ENCODE measurements around the gene ARMS2.

The ARMS2 gene

DNA sequence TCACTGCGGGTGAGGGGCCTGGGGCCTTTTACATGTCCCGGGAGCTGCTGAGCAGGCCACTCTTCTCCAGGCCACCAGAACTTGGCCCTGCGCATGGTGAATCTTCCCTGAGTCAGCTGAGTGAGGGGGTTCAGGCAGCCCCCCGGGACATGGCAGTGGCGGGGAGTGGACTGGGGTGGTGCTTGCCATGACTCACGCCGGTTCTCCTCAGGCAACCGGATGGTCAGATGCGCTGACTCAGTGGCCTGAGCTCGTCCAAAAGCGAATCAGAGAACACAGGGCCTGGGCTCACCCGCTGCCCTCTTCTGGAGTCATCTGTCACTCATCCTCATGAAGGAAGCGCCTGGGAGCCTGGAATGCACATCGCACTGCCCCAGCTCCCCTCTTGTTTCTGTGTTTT is 40.4 kb downstream of the ARMS2 start:
- H3K4me1 ChIP-seq (ENCODE audit: low read length), result no peaks in the 10 kb centered on the region
- H3K4me3 ChIP-seq (ENCODE audit: low read length), result no peak overlapping the region

DNA sequence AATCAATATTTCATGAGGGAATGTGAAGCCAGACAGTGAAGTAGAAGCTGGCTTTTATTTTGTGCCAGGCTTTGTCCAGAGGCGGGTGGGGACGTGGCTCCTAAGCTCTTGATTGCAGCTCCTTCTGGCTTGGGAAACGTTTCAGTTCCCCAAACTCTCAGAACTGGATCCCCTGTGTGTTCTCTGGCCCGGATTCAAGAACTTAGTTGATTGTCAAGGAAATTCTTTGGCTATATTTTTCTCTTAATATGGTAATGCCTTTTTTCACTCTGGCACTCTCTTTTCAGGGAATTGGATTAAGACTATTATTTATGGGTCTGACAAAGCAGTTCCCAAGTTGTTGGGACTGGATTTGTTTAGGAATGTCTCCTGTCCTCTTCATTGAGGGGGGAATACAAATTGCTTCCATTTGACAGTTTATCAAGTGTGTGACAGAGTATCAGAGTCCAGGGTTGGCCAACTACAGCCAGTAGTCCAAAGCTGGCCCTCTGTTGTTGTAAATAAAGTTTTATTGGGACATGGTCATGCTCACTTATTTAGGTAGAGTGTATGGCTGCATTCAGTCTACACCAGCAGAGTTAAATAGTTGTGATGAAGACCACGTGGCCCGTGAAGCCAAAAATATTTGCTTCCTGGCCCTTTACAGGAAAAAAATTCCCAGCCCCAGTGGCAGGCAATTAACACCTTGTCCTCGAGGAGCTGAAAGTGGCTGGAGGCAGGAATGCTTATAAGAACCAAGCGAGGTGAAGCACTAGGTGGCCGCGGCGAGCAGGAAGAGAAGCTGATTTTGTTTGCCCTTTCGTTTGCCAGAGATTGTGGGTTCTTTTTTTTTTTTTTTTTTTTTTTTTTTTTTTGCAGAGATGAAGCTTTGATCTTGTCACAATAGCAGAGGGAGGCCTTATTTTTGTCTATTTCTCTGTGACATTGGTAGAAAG is 41.2 kb downstream of the ARMS2 start:
- Histone ChIP-seq H3K4me2 (ENCODE audit: low read length) (no peak overlapping the region), H2AFZ (ENCODE audit: low read depth, low read length) (no peak overlapping the region), H3K27ac (ENCODE audit: low read length) (no peak overlapping the region), H3K4me3 (ENCODE audit: low read length) (no peak overlapping the region), H3K79me2 (ENCODE audit: low read length) (no peaks in the 10 kb centered on the region), H3K4me1 (ENCODE audit: low read length) (no peaks in the 10 kb centered on the region), H3K36me3 (replicated peaks; ENCODE audit: low read depth, low read length) (no peaks in the 10 kb centered on the region), H3K27me3 (ENCODE audit: low read depth, low read length) (0 out of 2 replicates have a peak, but pooled peaks cover 4% of the 10 kb centered on the region), H3K9ac (ENCODE audit: low read length) (no peak overlapping the region), H3K9me3 (ENCODE audit: insufficient read depth, low read length) (no peaks in the 10 kb centered on the region), H4K20me1 (ENCODE audit: insufficient read depth, low read length) (no peaks in the 10 kb centered on the region)
- TF ChIP-seq EZH2phosphoT487 (IDR thresholded peaks at IDR 0.05; ENCODE audit: low read depth), result no peak
- TF ChIP-seq, protein P1, sequence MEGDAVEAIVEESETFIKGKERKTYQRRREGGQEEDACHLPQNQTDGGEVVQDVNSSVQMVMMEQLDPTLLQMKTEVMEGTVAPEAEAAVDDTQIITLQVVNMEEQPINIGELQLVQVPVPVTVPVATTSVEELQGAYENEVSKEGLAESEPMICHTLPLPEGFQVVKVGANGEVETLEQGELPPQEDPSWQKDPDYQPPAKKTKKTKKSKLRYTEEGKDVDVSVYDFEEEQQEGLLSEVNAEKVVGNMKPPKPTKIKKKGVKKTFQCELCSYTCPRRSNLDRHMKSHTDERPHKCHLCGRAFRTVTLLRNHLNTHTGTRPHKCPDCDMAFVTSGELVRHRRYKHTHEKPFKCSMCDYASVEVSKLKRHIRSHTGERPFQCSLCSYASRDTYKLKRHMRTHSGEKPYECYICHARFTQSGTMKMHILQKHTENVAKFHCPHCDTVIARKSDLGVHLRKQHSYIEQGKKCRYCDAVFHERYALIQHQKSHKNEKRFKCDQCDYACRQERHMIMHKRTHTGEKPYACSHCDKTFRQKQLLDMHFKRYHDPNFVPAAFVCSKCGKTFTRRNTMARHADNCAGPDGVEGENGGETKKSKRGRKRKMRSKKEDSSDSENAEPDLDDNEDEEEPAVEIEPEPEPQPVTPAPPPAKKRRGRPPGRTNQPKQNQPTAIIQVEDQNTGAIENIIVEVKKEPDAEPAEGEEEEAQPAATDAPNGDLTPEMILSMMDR (IDR thresholded peaks at IDR 0.05; ENCODE audit: low read depth, low read length), result no peak

More for the DNA sequence above, 40.4 kb downstream of the ARMS2 start:
- Histone ChIP-seq H3K27ac (ENCODE audit: low read length) (no peak overlapping the region), H3K9me3 (ENCODE audit: insufficient read depth, low read length) (no peaks in the 10 kb centered on the region), H3K4me2 (ENCODE audit: low read length) (no peak overlapping the region), H3K27me3 (ENCODE audit: low read depth, low read length) (0 out of 2 replicates have a peak, but pooled peaks cover 4% of the 10 kb centered on the region), H2AFZ (ENCODE audit: low read depth, low read length) (no peak overlapping the region), H3K9ac (ENCODE audit: low read length) (no peak overlapping the region), H3K79me2 (ENCODE audit: low read length) (no peaks in the 10 kb centered on the region), H3K36me3 (replicated peaks; ENCODE audit: low read depth, low read length) (no peaks in the 10 kb centered on the region), H4K20me1 (ENCODE audit: insufficient read depth, low read length) (no peaks in the 10 kb centered on the region)
- TF ChIP-seq, protein P1 (IDR thresholded peaks at IDR 0.05; ENCODE audit: low read depth, low read length), result no peak
- TF ChIP-seq EZH2phosphoT487 (IDR thresholded peaks at IDR 0.05; ENCODE audit: low read depth), result no peak

GRCh38 chr10:122497241-122497640 is 42.8 kb downstream of the ARMS2 start:
- Histone ChIP-seq H3K79me2 (ENCODE audit: low read length) (no peaks in the 10 kb centered on the region), H3K9ac (ENCODE audit: low read length) (no peak overlapping the region), H3K36me3 (replicated peaks; ENCODE audit: low read depth, low read length) (no peaks in the 10 kb centered on the region), H3K4me2 (ENCODE audit: low read length) (no peak overlapping the region), H3K27ac (ENCODE audit: low read length) (no peak overlapping the region), H3K9me3 (ENCODE audit: insufficient read depth, low read length) (no peaks in the 10 kb centered on the region), H3K4me3 (ENCODE audit: low read length) (no peak overlapping the region), H3K27me3 (ENCODE audit: low read depth, low read length) (0 out of 2 replicates have a peak, but pooled peaks cover 4% of the 10 kb centered on the region), H4K20me1 (ENCODE audit: insufficient read depth, low read length) (no peaks in the 10 kb centered on the region), H2AFZ (ENCODE audit: low read depth, low read length) (no peak overlapping the region), H3K4me1 (ENCODE audit: low read length) (no peaks in the 10 kb centered on the region)
- TF ChIP-seq EZH2phosphoT487 (IDR thresholded peaks at IDR 0.05; ENCODE audit: low read depth), result no peak
- TF ChIP-seq, protein P1 (IDR thresholded peaks at IDR 0.05; ENCODE audit: low read depth, low read length), result no peak

DNA sequence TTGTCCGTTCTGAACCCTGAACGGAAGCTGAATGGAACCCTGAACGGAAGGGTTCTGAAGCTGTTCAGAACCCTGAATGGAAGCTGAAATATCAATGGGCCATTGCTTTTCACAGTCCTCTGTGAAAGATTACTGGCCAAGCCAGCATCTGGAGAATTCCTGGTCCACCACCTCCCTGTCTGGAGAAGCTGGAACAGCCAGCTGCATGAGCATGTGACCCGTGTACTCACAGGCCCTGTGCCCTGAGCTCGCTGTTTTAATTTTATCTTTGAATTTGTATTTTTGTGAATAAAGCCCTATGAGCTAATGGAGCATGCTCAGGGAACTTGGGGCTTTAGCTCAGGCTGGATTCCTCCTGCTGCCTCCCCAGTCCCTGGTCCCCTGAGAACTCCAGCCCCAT is 44.1 kb downstream of the ARMS2 start:
- Histone ChIP-seq H4K20me1 (ENCODE audit: insufficient read depth, low read length) (no peaks in the 10 kb centered on the region), H3K4me3 (ENCODE audit: low read length) (no peak overlapping the region), H3K27me3 (ENCODE audit: low read depth, low read length) (0 out of 2 replicates have a peak, but pooled peaks cover 4% of the 10 kb centered on the region), H3K79me2 (ENCODE audit: low read length) (no peaks in the 10 kb centered on the region), H3K36me3 (replicated peaks; ENCODE audit: low read depth, low read length) (no peaks in the 10 kb centered on the region), H3K4me1 (ENCODE audit: low read length) (no peaks in the 10 kb centered on the region), H3K4me2 (ENCODE audit: low read length) (no peak overlapping the region), H3K9me3 (ENCODE audit: insufficient read depth, low read length) (no peaks in the 10 kb centered on the region), H3K9ac (ENCODE audit: low read length) (no peak overlapping the region), H3K27ac (ENCODE audit: low read length) (no peak overlapping the region), H2AFZ (ENCODE audit: low read depth, low read length) (no peak overlapping the region)
- TF ChIP-seq, protein P1 (IDR thresholded peaks at IDR 0.05; ENCODE audit: low read depth, low read length), result no peak
- TF ChIP-seq EZH2phosphoT487 (IDR thresholded peaks at IDR 0.05; ENCODE audit: low read depth), result no peak

All from OCI-LY3 (cell line).